HTR-8/SVneo (cell line): Measurements from ENCODE around the gene SORL1.
"Not testable (repeated sequence)": the region's sequence is repeated elsewhere in the genome, so short reads cannot be mapped to it uniquely, and the experiment has no call there.

Experiments
- DNase-seq: peaks from one replicate; pipeline ENCODE4 v3.0.0; 2011; ENCODE audit warnings: low spot score, mixed read lengths; ENCODE audit not compliant: insufficient read length
- FAIRE-seq: peaks from 2 replicates; lab custom pipeline; 2011; peaks lifted over from hg19 to GRCh38; lab: Jason Lieb, UNC

SORL1 gene, protein sequence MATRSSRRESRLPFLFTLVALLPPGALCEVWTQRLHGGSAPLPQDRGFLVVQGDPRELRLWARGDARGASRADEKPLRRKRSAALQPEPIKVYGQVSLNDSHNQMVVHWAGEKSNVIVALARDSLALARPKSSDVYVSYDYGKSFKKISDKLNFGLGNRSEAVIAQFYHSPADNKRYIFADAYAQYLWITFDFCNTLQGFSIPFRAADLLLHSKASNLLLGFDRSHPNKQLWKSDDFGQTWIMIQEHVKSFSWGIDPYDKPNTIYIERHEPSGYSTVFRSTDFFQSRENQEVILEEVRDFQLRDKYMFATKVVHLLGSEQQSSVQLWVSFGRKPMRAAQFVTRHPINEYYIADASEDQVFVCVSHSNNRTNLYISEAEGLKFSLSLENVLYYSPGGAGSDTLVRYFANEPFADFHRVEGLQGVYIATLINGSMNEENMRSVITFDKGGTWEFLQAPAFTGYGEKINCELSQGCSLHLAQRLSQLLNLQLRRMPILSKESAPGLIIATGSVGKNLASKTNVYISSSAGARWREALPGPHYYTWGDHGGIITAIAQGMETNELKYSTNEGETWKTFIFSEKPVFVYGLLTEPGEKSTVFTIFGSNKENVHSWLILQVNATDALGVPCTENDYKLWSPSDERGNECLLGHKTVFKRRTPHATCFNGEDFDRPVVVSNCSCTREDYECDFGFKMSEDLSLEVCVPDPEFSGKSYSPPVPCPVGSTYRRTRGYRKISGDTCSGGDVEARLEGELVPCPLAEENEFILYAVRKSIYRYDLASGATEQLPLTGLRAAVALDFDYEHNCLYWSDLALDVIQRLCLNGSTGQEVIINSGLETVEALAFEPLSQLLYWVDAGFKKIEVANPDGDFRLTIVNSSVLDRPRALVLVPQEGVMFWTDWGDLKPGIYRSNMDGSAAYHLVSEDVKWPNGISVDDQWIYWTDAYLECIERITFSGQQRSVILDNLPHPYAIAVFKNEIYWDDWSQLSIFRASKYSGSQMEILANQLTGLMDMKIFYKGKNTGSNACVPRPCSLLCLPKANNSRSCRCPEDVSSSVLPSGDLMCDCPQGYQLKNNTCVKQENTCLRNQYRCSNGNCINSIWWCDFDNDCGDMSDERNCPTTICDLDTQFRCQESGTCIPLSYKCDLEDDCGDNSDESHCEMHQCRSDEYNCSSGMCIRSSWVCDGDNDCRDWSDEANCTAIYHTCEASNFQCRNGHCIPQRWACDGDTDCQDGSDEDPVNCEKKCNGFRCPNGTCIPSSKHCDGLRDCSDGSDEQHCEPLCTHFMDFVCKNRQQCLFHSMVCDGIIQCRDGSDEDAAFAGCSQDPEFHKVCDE (N-terminal part only)

DNA sequence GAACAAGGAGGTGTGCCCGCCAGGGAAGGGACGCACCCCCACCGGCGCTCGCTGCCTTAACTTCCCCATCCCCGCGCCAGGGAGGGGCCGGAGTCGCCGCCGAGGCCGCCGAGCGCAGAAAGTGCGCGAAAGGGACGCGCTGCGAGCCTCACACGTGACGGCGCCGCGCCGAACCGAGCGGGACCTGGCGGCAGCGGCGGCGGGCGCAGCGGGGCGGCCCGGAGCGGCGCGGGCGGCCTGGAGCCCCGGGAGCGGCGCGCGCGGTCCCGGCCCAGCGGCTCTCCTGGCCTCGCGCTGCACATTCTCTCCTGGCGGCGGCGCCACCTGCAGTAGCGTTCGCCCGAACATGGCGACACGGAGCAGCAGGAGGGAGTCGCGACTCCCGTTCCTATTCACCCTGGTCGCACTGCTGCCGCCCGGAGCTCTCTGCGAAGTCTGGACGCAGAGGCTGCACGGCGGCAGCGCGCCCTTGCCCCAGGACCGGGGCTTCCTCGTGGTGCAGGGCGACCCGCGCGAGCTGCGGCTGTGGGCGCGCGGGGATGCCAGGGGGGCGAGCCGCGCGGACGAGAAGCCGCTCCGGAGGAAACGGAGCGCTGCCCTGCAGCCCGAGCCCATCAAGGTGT is at the start of gene SORL1:
Gene SORL1 (plus strand): TSS at position 329 of the 623 bp plus-strand sequence. CDS start 18 bp downstream, at position 347.
- DNase-seq (peak; percentile 65), FAIRE-seq (peak; percentile 84)

DNA sequence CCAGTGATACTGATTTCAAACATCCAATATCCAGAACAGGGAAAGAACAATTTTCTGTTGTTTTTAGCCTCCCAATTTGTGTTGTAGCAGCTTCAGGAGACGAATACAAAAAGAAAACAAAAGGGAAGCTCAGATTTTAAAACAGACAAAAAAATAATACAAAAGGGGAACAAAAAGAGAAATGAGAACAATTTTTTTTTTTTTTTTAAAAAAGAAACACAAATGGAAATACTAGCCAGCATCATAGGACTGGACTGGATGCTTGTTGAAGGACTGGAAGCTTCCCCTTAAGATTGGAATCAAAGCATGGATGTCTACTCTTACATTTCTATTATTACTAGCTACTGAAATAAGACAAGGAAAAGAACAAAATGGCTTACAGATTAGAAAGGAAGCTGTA is 46.5 kb upstream of the SORL1 start:
- FAIRE-seq (no peak), DNase-seq (no peak)

GRCh38 chr11:121406291-121406690 is 45.8 kb upstream of the SORL1 start:
- no peak for DNase-seq
- no peak for FAIRE-seq

DNA sequence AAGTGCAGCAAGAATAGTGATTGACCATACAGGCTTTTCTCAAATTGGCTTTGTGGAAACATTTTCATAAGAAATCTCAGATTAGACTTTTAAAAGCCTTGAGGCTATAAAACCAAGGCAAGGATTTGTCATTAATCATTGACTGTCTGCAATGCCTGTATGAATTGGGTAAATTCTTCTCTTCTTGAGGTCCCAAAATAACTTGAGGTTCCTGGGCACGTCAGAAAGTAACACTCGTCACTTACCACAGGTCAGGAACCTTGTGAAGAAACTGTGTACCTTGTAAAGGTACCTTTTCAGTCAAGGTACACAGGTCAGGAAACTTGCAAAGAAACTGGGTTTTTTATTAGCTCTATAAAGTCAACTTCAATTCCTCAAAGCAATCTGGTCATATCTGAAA is 43.3 kb upstream of the SORL1 start:
- FAIRE-seq (no peak), DNase-seq (no peak)

DNA sequence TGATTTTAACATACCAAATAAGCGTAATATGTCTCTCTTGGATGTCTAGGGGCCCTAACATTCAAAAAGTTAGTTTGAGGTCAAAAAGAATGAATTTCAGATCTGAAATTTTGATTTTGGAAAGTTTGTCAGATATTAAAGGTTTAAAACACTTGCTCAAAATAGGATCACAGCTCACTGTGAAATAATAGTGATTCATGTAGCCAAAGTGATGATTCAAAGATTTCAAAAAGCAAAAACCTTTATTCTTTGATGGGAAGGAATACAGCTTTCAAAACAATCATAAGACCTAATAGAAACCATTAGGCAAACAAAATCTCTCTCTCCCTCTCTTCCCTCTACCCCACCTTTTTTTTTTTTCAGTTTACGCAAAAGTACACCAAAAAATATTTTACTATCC is 42.1 kb upstream of the SORL1 start:
- not testable (repeated sequence) for FAIRE-seq, DNase-seq

DNA sequence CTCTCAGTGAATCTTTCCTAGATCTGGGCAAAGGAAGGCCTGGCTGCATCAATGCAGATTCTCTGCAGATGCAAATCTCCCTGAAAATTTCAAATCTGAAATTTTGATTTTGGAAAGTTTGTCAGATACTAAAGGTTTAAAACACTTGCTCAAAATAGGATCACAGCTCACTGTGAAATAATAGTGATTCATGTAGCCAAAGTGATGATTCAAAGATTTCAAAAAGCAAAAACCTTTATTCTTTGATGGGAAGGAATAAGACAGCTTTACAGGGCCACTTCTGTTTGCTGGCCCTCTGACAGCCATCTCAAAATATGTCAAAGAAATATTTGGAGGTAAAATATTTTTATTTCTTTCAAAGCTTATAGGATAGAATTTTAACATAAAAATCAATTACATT is 40.8 kb upstream of the SORL1 start:
- DNase-seq, FAIRE-seq: not testable (repeated sequence)

DNA sequence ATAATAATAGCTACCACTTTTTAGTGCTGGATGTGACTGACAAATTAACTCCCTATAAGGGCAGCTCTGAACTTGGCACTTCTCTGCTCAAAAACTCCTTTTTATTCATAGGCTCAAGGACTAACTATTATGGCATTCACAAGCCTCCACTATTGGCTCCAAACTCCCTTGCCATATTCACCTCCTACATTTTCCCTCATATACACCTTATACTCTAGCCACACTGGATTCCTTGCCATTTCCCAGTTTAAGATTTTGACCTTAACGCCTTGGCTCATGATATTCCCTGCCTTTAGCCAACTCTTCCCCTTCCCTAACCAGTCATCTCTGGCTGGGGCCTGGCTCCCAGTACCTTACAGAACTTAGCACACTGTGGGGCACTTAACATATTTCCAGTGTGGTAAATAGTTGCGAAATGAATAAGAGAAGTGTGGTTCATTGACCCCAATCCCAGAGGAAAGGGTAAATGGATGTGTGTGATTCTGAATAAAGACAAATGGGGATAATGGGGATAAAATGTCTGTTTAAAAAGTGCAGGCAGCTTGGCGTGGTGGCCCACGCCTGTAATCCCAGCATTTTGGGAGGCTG is 40.0 kb upstream of the SORL1 start:
- no peak for DNase-seq
- FAIRE-seq, result no peak

DNA sequence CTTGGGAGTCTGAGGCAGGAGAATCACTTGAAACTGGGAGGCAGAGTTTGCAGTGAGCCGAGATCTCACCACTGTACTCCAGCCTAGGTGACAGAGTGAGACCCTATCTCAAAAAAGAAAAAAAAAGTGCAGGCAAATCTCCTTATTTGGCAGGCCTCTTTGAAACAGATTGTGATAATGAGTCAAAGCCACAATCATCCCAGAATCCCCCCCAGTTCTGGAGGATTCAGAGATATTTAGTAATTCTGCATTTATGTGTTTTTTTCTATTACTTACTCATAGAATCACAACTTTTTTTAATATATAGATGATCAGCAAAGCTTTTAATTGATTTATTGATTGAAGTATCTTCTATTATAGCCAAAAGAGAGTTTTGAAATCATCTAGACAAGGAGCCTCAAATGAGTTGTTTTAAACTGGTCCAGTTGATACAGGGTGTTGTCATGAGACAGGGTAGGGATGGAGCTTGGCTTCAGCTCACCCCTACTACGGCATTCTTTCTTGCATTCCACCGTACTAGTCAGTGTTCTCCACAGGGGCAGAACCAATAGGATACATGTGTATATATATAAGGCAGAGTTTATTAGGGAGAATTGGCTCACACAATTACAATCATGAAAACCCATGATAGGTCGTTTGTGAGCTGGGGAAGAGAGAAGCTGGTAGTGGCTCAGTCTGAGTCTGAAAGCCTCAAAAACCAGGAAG is 39.3 kb upstream of the SORL1 start:
- FAIRE-seq, result no peak
- DNase-seq, result no peak

DNA sequence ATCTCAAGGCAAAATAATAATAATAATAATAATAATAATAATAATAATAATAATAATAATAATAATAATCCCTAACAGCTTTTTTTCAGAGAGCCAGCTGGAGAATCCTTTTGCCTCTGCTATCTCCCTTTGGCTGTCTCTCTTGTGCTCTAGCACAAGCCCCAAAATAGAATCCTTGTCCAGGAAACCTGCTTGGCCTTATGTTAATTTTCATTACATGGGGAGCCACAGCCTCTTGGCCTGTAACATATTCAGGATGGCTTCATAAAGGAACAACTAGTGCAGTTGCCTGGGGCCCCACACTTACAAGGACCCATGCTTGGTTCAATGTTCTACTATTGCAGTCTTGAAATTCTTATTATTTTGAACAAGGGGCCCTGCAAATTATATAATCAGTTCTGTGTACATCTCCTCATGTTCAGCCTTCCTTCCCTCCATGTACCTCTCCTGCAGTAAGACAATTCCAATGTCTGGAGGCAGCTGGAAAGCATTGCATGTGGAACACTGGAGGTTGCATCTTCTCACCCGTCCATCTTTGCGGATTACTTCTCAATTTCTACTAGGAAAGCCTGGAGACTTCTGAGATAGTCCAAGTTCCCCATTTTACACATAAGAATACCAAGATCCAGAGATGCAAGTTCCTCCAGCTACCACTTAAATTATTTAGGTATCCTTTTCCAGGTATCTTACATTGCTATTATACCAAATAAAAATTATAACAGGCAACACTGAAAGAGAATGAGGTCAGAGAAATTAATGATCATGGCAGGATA is 37.8 kb upstream of the SORL1 start:
- no peak for DNase-seq
- no peak for FAIRE-seq

DNA sequence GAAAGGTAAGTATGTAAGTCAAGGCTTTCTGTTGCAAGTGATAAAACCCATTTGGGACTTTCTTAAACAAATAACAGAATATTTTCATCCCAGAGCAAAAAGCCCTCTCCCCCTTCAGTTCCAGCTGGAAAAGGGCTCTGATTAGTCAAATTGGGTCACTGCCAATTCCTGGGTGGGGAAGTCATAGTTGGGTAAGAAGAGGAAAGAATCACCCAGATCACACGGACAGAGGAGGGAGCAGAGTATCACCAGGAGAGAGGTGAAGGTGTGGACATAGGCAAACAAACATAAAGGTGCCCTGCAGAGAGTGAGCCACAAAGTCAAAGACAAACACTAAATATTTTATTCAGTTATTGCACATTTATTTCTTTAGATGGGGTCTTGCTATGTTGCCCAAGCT is 36.3 kb upstream of the SORL1 start:
- FAIRE-seq, result no peak
- no peak for DNase-seq

GRCh38 chr11:121417055-121417551 is 35.0 kb upstream of the SORL1 start:
- DNase-seq, result peak; percentile 14
- peak; percentile 48 for FAIRE-seq

DNA sequence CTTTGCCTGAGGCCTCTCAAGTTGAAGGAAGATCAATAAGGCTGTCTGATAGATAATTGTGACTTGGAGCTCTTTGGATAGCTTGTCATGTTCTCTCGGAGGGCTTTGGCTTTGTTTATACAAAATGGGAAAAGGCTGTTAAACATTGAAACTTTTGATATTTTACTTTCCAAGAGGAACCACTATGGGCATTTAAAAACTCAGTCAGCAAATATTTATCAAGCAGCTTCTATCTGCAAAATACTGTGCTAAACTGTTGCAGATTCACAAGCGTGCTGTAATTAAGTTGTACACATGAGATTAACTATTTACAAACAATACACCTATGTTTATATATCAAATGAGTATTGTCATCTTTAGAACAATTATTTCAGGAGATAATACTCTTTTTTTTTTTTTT is 34.5 kb upstream of the SORL1 start:
- no peak for DNase-seq
- FAIRE-seq, result no peak

DNA sequence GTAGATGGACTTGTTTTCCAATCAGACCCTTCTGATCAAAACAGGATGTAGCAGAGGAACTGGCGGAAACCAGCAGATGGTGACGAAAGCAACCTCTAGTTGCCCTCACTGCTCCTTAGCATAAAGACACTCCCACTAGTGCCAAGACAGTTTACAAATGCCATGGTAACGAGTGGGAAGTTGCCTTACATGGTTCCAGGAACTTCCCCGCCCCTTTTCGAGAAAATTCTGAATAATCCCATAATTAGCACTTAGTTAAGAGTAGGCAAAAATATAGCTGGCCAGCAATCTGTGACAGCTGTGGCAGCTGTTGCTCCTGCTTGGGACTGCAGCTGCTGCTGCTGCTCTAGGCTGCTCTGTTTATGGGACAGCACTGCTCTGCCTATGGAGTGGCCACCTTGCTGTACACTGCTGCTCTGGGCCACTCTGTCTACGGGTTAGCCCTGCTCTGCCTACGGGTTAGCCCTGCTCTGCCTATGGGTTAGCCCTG is 33.4 kb upstream of the SORL1 start:
- FAIRE-seq, result no peak

DNA sequence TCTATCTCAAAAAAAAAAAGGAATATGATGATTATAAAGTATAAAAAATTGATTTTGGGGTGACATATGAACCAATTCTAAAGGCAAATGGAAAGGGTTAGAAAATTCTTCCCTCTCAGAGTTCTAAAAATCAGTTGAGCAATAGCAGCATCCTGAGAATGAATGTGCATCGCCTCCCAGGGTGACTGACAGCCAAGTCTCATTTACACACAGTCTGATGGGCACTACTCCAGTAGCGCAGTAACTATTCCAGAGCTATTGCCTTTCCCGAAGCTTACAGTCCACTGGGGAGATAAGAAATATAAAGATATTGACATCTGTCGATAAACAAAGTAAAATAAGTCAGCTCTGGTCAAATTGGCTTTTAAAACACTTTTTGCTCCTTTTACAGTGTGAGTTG is 32.3 kb upstream of the SORL1 start:
- no peak for DNase-seq
- FAIRE-seq, result no peak

More for the DNA sequence above, 33.4 kb upstream of the SORL1 start:
- no peak for DNase-seq

- DNase-seq (no peak), FAIRE-seq (no peak)
These were observed 31.7 kb upstream of the SORL1 start for GRCh38 chr11:121420398-121420797.

DNA sequence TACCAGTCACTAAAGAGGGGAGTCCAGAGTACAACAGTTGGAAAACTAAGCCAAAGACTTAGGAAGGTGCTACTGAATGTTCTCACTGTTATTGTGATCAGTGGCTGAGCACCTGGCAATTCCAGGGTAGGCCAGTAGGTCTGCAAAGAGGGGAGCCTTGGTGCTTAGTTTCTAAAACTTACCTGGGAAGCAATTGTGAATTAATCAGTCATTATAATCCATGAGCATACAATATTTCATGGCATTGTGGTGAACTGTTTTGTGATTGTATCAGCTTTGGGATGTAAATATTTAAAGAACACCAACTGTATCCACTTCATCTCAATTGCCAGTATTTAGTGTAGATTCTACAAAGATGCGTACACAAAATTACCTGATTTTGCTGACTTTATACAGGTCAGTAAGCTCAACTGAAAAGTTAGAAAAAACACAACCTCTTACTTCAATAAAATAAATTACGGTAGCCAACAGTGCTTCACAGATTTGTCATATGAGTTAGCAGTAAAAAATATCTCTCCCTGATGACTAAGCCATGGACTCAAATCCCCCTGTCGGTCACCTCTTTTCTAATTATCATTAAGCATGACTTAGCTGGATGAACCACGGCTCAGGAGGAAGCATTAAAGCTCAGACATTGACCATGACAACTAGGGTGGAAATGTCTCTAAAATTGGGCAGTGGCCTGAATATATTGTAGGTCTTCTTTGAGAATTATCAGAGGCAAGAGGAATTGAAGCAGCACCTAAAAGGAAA is 30.8 kb upstream of the SORL1 start:
- FAIRE-seq, result no peak
- no peak for DNase-seq

DNA sequence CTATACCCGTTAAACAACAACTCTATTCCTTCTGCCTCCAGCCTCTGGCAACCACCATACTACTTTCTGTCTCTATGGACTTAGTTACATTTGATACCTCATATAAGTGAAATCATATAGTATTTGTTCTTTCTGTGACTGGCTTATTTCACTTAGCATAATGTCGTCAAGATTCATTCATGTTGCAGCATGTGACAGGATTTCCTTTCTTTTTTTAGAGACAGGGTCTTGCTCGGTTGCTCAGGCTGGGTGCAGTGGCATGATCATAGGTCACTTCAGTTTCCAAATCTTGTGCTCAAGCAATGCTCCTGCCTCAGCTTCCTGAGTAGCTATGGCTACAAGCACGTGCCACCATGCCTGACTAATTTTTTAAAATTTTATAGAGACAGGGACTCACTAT is 29.4 kb upstream of the SORL1 start:
- no peak for FAIRE-seq
- DNase-seq, result no peak
